ENCODE results near the gene KIF19.

The KIF19 gene

GRCh38 chr17:74317071-74317470 is 9.0 kb upstream of the KIF19 start:
- no peak for TF ChIP-seq CTCF (IDR thresholded peaks at IDR 0.05; ENCODE audit: insufficient read depth, low read depth, low read length, missing control alignments)
- no peak for DNase-seq (ENCODE audit: low read depth)
- H3K4me3 ChIP-seq (ENCODE audit: low read depth, low read length): no peak overlapping the region

GRCh38 chr17:74318391-74318790 is 7.6 kb upstream of the KIF19 start:
- DNase-seq (ENCODE audit: low read depth): no peak
- H3K4me3 ChIP-seq (ENCODE audit: low read depth, low read length): no peak overlapping the region
- no peak for TF ChIP-seq CTCF (IDR thresholded peaks at IDR 0.05; ENCODE audit: insufficient read depth, low read depth, low read length, missing control alignments)

- H3K4me3 ChIP-seq (ENCODE audit: low read depth, low read length): no peak overlapping the region
- TF ChIP-seq CTCF (IDR thresholded peaks at IDR 0.05; ENCODE audit: insufficient read depth, low read depth, low read length, missing control alignments): no peak
- DNase-seq (ENCODE audit: low read depth): no peak
These were observed 1.5 kb upstream of the KIF19 start for GRCh38 chr17:74324521-74324920.

- no peak overlapping the region for H3K4me3 ChIP-seq (ENCODE audit: low read depth, low read length)
- DNase-seq (ENCODE audit: low read depth): no peak
- TF ChIP-seq CTCF (IDR thresholded peaks at IDR 0.05; ENCODE audit: insufficient read depth, low read depth, low read length, missing control alignments): no peak
These were observed 667 bp upstream of the KIF19 start for GRCh38 chr17:74325376-74325742.

GRCh38 chr17:74326506-74326905 is 480 bp downstream of the KIF19 start:
- DNase-seq (ENCODE audit: low read depth): no peak
- no peak for TF ChIP-seq CTCF (IDR thresholded peaks at IDR 0.05; ENCODE audit: insufficient read depth, low read depth, low read length, missing control alignments)
- no peak overlapping the region for H3K4me3 ChIP-seq (ENCODE audit: low read depth, low read length)

- TF ChIP-seq CTCF (IDR thresholded peaks at IDR 0.05; ENCODE audit: insufficient read depth, low read depth, low read length, missing control alignments): no peak
- DNase-seq (ENCODE audit: low read depth): no peak
- H3K4me3 ChIP-seq (ENCODE audit: low read depth, low read length): no peak overlapping the region
These were observed 2.5 kb downstream of the KIF19 start for GRCh38 chr17:74328487-74328886.

GRCh38 chr17:74329378-74329777 is 3.4 kb downstream of the KIF19 start:
- no peak for TF ChIP-seq CTCF (IDR thresholded peaks at IDR 0.05; ENCODE audit: insufficient read depth, low read depth, low read length, missing control alignments)
- no peak for DNase-seq (ENCODE audit: low read depth)

More at GRCh38 chr17:74329378-74329777, 3.4 kb downstream of the KIF19 start:
- no peak overlapping the region for H3K4me3 ChIP-seq (ENCODE audit: low read depth, low read length)
